PC-3 (cell line): ENCODE data around the gene RAB31. TPM values are rescaled to one million over a fixed set of nuclear protein-coding genes. Genes with fewer than 3 reads are reported as not detected.

Experiments
- ATAC-seq: fragments of 200-7000 bp; cut with Tn5 transposase; 2 replicates; pipeline ENCODE4 v1.9.1; 2020; ENCODE audit warnings: mild to moderate bottlenecking, moderate library complexity
- BruUV-seq: library from RNA; stranded (reverse); fragments of 400-500 nt; replicated peaks from 2 replicates; lab custom pipeline; 2021; lab: Mats Ljungman, UMichigan
- CTCF ChIA-PET: fragments of 300-600 bp; sonication (Branson Sonifier 250); formaldehyde crosslinking; loops from one replicate; lab custom pipeline; 2022; ENCODE audit warnings: antibody characterized with exemption; lab: Charles Lee
- POLR2A ChIA-PET: fragments of 300-600 bp; sonication (Branson Sonifier 250); formaldehyde crosslinking; loops from one replicate; lab custom pipeline; 2022; ENCODE audit warnings: antibody characterized with exemption; ENCODE audit not compliant: unreplicated experiment; lab: Charles Lee
- DNase-seq: peaks from one replicate; pipeline ENCODE4 v3.0.0-alpha.2; 2015
- H2AFZ ChIP-seq: fragments of 300-600 bp; sonication (generic); 2 replicates; pipeline ENCODE4 v1.6.0; 2016; ENCODE audit warnings: antibody characterized with exemption, low read length
- H3F3A ChIP-seq: fragments of 300-600 bp; sonication (generic); one replicate; pipeline ENCODE4 v1.6.0; 2017; ENCODE audit warnings: antibody characterized with exemption, low read length, control low read depth, mild to moderate bottlenecking; ENCODE audit not compliant: unreplicated experiment
- H3K27ac ChIP-seq: fragments of 300-600 bp; sonication (generic); 2 replicates; pipeline ENCODE4 v1.5.1; 2016; ENCODE audit warnings: mild to moderate bottlenecking, low read length
- H3K27me3 ChIP-seq: fragments of 300-600 bp; sonication (generic); 2 replicates; pipeline ENCODE4 v1.6.1; 2016; ENCODE audit warnings: low read length, mixed read lengths
- H3K36me3 ChIP-seq: fragments of 300-600 bp; sonication (generic); 2 replicates; pipeline ENCODE4 v1.6.1; 2016; ENCODE audit warnings: low read depth, mixed run types, low read length, mixed read lengths
- H3K4me1 ChIP-seq: fragments of 300-600 bp; sonication (generic); 2 replicates; pipeline ENCODE4 v1.5.1; 2016; ENCODE audit warnings: low read length; ENCODE audit not compliant: insufficient read depth
- H3K4me2 ChIP-seq: fragments of 300-600 bp; sonication (generic); 2 replicates; pipeline ENCODE4 v1.6.0; 2016; ENCODE audit warnings: low read length
- H3K4me3 ChIP-seq: fragments of 300-600 bp; sonication (generic); 2 replicates; pipeline ENCODE4 v1.5.1; 2016; ENCODE audit warnings: mild to moderate bottlenecking, low read length, mixed read lengths
- H3K79me2 ChIP-seq: fragments of 300-600 bp; sonication (generic); 2 replicates; pipeline ENCODE4 v1.6.1; 2017; ENCODE audit warnings: low read length, mixed read lengths
- H3K9ac ChIP-seq: fragments of 300-600 bp; sonication (generic); 2 replicates; pipeline ENCODE4 v1.6.0; 2016; ENCODE audit warnings: mild to moderate bottlenecking, low read length
- H3K9me2 ChIP-seq: fragments of 300-600 bp; sonication (generic); replicated peaks from 2 replicates; pipeline ENCODE4 v1.6.1; 2016; ENCODE audit warnings: mixed run types, low read length, mixed read lengths
- H3K9me3 ChIP-seq: fragments of 300-600 bp; sonication (generic); 2 replicates; pipeline ENCODE4 v1.6.1; 2016; ENCODE audit warnings: low read length, mixed read lengths
- H4K20me1 ChIP-seq: fragments of 300-600 bp; sonication (generic); 2 replicates; pipeline ENCODE4 v1.6.1; 2016; ENCODE audit warnings: low read length, mixed read lengths
- EZH2 ChIP-seq: fragments of 300-600 bp; sonication (generic); IDR thresholded peaks from one replicate; pipeline ENCODE4 v1.6.1; 2017; ENCODE audit warnings: antibody characterized with exemption, mild to moderate bottlenecking, low read length; ENCODE audit not compliant: unreplicated experiment
- EZH2phosphoT487 ChIP-seq: fragments of 300-600 bp; sonication (generic); IDR thresholded peaks from 2 replicates; pipeline ENCODE4 v1.6.1; 2018; ENCODE audit warnings: mild to moderate bottlenecking, antibody characterized with exemption, low read length, borderline replicate concordance
- intact Hi-C: fragments of 100-400 bp; cut with micrococcal nuclease; formaldehyde crosslinking; loops from 2 replicates; pipeline ENCODE4 v1.9.0; 2023
- total RNA-seq: library from RNA; depleted of rRNA; stranded (reverse); fragments of >200 nt; gene quantifications from 2 replicates; pipeline ENCODE4 v1.2.3, GENCODE V29; 2014
- TF ChIP-seq, protein P1 (sequence below): fragments of 300-600 bp; sonication (generic); conservative IDR thresholded peaks from 2 replicates; pipeline ENCODE4 v1.5.1; 2017; ENCODE audit warnings: antibody characterized with exemption, low read depth, mild to moderate bottlenecking, low read length

Gene RAB31
- total RNA-seq, 1 experiment from 2014 or later, result 3.8 TPM

GRCh38 chr18:9700261-9700796, 7.8 kb upstream of the RAB31 start:
- CTCF ChIA-PET, result no interaction called here
- Histone ChIP-seq H3K27me3 (no peaks in the 10 kb centered on the region), H3K4me3 (no peak overlapping the region), H3K9ac (no peak overlapping the region), H4K20me1 (no peaks in the 10 kb centered on the region), H3K9me3 (no peaks in the 10 kb centered on the region), H3K79me2 (no peaks in the 10 kb centered on the region), H2AFZ (no peak overlapping the region), H3K4me2 (no peak overlapping the region), H3F3A (no peaks in the 10 kb centered on the region), H3K9me2 (no peaks in the 10 kb centered on the region), H3K36me3 (no peaks in the 10 kb centered on the region), H3K4me1 (peaks cover 9% of the 10 kb centered on the region), H3K27ac (no peak overlapping the region)
- TF ChIP-seq, protein P1, sequence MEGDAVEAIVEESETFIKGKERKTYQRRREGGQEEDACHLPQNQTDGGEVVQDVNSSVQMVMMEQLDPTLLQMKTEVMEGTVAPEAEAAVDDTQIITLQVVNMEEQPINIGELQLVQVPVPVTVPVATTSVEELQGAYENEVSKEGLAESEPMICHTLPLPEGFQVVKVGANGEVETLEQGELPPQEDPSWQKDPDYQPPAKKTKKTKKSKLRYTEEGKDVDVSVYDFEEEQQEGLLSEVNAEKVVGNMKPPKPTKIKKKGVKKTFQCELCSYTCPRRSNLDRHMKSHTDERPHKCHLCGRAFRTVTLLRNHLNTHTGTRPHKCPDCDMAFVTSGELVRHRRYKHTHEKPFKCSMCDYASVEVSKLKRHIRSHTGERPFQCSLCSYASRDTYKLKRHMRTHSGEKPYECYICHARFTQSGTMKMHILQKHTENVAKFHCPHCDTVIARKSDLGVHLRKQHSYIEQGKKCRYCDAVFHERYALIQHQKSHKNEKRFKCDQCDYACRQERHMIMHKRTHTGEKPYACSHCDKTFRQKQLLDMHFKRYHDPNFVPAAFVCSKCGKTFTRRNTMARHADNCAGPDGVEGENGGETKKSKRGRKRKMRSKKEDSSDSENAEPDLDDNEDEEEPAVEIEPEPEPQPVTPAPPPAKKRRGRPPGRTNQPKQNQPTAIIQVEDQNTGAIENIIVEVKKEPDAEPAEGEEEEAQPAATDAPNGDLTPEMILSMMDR, result no peak
- no peak for TF ChIP-seq EZH2
- TF ChIP-seq EZH2phosphoT487, result no peak
- POLR2A ChIA-PET, result no interaction called here
- DNase-seq, result no peak
- no TSS peak for BruUV-seq
- no peak for ATAC-seq
- intact Hi-C loops, result no loop called here

DNA sequence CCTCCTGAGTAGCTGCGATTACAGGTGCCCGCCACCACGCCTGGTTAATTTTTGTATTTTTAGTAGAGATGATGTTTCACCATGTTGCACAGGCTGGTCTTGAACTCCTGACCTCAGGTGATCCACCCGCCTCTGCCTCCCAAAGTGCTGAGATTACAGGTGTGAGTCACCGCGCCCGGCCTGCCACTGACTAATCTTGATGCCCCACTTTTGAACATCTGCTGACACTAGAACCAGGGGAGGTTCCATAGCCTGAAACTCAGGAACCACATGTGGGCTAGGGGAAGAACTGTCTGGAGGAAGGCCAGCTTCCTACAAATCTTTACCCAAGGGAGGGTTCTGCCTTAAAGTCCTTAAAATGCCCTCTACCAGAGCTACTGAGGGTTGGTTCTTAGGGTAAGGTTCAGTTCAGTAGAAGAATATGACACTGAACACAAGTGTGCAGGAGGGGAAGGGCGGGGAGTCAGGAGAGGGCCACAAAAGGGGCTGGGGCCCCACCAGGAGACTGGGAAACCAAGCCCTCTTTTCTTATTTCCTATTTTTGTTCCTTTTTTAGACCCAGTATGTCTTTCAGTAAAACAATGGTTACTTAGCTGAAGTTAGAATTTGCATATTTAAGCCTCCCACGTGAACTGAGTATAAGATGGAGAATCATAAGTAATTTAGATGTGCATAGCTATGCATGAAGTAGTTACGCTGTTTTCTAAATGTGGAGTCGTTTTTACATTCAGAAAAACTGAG, 6.3 kb upstream of the RAB31 start:
- DNase-seq, result no peak
- Histone ChIP-seq H4K20me1 (no peaks in the 10 kb centered on the region), H3K27me3 (no peaks in the 10 kb centered on the region), H3K9me3 (no peaks in the 10 kb centered on the region), H3K4me3 (no peak overlapping the region), H3K4me2 (no peak overlapping the region), H3F3A (peaks cover 3% of the 10 kb centered on the region), H3K36me3 (no peaks in the 10 kb centered on the region), H3K4me1 (peaks cover 19% of the 10 kb centered on the region), H3K27ac (no peak overlapping the region), H3K9me2 (no peaks in the 10 kb centered on the region), H3K9ac (no peak overlapping the region), H2AFZ (no peak overlapping the region), H3K79me2 (no peaks in the 10 kb centered on the region)
- no peak for ATAC-seq
- TF ChIP-seq, protein P1, result no peak
- TF ChIP-seq EZH2phosphoT487 (no peak), EZH2 (no peak)
- no TSS peak for BruUV-seq
- intact Hi-C loops, result no loop called here
- CTCF ChIA-PET, result no interaction called here
- POLR2A ChIA-PET, result no interaction called here
